HG03575 (cell line): ENCODE results near the gene CNOT6.

Source experiments
- ATAC-seq: cut with Tn5 transposase; IDR thresholded peaks from one replicate; pipeline ENCODE4 v1.9.1; 2021; ENCODE audit not compliant: unreplicated experiment, insufficient number of reproducible peaks, low FRiP score; ENCODE audit errors: extremely low read depth

CNOT6 gene

DNA sequence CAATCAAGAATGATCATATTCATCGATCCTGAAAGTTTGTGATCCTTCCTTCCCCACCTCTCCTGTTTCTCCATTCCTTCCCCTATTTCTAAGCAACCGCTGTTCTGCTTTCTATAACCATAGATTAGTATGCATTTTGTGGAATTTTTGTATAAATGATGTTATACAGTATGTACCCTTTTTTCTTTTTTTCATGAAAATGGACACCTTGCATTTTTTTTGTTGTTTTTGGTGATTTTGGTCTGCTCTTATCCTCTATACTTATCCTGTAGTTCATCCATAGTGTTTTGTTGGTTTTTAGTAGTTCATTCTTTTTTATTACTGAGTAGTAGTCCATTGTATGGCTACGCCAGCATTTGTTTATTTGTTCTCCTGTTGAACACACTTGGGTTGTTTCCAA, 51.1 kb downstream of the CNOT6 start:
- ATAC-seq = no peak

DNA sequence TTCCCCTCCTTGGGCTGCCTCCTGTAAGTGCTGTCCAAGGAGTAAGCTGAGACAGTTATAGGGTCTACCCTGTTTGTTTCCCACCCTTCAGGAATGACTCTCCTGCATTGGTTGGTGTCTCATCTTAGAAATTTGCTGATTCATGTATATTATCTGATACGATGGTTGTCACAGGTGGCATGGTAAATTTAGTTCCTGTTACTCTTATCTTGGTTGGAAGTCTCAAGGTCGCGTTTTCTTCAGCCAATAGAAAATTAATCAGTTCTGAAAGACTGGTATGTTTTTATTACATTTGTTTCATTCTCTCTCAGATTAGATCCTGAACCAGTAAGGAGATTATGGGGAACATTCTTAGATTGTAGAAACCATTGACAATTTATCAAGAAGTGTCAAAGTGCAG, 54.4 kb downstream of the CNOT6 start:
- ATAC-seq = no peak

DNA sequence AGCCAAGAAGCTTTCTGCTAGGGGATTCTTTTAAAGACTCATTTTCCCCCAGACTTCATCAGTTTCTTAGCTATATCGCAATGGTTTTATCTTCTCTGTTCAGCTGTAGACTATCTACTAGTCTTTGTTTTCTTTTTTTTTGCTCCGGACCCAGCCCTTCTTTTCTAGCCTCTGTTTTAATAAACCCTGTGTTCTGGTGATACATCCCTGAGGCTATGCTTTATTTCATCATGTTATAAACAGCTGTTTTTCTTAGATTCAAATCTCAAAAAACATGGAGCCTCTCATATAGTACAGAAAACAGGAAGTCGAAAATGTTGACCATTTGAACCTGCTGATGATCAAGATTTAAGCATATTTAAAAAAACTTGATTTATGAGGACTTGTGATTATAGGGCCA, 59.4 kb downstream of the CNOT6 start:
- no peak for ATAC-seq

DNA sequence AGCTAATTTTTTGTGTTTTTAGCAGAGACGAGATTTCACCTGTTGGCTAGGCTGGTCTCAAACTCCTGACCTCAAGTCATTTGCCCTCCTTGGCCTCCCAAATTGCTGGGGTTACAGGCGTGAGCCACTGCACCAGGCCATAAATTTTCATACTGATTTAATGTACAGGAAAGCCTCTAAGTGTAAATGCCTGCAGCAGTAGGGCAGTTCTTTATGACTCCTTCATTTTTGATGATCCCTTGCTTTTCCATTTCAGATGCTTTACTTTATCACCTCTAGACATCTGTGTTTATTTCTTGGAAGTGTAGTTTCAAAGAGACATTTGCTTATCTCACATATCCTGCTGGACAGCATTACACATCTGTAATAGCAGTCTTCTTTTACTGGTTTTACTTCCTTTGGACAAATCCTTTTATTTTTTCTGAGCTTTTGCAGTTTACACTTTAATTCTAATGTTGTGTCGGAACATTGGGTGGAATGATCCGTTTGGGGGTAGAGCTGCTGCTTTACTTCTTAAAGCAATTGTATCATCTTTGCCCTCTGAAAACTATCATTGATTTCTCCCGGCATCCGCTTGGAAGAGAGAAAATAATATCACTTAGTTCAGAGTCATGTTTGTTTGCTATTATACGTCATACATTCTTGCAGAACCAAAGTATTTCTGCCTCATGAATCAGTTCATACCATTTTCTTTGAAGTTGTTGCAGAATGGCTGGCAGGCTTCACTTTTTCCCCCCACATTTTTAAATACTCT, 61.2 kb downstream of the CNOT6 start:
- no peak for ATAC-seq

DNA sequence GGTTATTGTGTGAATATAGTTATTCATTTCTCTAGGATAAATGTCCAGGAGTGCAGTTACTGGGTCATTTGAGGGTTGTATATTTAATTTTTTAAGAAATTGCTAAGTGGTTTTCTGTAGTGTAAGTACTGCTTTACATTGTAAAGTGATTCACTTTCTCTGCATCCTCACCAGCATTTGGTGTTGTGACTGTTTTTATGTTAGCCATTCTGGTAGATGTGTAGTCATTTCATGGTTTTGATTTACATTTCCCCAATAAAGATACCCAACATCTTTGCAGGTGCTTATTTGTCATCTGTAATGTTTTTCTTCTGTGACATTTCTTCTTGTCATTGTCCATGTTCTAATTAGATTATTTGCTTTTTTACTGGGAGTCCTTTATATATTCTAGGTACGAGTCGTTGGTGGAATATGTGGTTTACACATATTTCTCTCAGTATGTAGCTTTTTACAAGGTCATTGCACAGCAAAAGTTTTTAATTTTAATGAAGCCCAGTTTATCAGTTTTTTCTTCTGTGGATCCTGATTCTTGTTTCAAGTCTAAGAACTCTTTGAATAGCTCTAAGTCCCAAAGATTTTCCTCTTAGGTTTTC, 63.1 kb downstream of the CNOT6 start:
- no peak for ATAC-seq

DNA sequence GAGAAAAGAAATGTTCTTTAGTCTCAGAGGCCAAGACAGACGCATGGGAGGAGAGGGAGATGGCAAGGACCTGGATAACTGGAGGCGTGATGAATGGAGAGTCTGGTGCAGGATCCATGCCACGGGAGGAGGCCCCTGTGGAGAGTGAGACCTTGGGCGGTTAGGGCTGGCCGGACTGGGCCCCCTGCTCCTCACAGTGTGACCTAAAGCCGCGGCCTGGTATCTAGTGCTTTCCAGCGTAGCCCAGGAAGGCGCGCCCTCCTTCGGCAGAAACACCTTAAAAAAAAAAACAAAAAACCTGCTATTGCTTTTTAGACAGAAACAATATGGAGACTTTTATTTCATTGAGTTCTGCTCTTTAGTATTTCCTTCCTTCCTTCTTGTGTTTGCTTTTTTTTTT, 64.1 kb downstream of the CNOT6 start:
- no peak for ATAC-seq

DNA sequence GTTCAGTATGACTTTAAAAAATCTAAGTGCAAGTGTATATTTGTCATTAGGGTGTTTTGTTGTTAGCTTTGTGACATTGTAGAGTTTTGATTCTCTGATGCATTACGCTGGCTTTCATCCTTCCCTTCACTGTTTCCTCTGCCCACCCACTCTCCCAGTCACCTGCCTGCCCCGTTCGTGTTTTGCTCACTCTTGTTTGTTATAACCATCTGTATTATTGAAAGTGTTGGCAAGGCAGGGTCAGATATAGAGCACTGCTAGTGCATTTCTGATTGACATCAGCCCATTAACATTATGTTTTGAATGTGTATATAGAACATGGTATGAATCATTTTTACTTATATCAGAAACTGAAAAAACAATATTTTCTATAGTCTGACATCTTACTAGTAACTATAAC, 69.8 kb downstream of the CNOT6 start:
- ATAC-seq = no peak

DNA sequence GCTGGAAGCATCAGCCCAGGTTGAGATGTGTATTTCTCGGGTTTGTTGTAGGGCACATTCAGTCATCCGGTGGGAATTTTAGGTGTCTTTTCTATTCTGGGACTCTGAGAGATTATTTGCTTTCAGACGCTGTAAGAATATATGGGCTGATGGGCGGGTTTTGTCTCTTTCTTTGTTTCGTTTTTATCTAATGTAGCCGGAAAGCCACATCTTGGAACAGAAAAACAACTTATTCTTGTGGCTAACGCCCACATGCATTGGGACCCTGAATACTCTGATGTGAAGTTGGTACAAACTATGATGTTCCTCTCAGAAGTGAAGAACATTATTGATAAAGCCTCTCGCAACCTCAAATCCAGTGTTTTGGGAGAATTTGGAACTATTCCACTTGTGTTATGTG, 74.7 kb downstream of the CNOT6 start:
- no peak for ATAC-seq

DNA sequence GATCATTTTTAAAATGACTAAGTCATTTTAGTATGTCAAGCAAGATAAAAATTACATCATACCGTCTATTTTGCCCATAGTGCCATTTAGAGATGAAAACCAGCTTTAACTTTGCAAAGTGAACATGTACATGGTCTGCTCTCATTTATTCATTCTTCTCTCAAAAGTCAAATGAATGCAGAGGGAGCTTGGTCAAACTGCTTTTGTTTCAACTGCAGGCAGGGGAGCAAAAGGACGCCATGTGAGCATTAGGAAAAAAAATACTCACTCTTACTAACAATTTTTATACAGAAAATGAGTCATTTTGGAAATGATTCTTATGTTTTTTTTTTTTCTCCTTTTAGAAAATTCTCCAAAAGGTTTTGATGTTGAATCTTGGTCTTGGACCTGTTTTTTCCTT, 81.4 kb downstream of the CNOT6 start:
- ATAC-seq = no peak

DNA sequence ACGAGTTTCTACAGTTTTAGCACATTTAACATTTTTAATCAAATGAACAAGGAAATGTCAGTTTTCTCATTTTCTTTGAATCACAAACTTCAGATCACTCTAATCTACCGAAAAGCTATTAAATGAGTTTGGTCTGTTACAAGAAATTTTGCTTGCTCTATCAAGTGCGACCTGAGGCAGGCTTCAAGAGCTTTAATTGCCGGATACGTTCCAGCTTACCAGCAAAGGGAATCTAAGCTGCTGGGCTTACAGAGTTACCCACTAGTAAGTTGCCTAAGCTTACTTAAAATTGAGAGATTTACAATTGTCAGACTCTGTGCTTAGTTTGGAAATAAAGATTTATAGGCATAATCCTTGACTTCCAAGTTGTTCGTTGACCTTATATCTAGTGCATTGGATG, 86.5 kb downstream of the CNOT6 start:
- ATAC-seq = no peak

DNA sequence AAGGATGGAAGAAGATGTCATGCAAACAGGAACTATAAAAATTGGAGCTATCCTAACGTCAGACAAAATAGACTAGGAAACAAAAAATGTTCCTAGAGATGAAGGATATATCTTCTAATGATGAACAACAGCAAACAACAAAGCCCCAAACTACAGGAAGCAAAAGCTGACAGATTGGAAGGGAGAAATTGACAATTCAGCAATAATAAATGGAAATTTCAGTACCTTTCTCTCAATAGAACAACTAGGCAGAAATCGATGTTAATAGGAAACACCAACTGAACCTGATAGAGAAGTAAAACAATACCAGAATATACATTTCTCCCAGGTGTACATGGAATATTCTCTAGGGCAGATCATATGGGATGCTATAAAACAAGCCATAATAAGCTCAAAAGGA, 89.6 kb downstream of the CNOT6 start:
- no peak for ATAC-seq

DNA sequence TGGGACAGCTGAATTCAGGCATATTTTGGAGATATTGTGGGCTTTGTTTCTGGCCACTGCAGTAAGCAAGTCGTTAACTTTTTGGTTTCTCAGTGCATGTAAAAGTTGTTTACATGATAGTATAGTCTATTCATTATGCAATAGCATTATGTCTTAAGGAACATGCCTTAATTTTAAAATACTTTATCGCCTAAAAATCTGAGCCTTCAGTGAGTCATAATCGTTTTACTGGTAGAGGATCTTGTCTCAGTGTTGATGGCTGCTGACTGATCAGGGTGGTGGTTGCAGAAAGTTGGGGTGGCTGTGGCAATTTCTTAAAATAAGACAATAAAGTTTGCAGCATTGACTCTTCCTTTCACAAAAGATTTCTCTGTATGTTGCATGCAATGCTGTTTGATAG, 92.0 kb downstream of the CNOT6 start:
- no peak for ATAC-seq

DNA sequence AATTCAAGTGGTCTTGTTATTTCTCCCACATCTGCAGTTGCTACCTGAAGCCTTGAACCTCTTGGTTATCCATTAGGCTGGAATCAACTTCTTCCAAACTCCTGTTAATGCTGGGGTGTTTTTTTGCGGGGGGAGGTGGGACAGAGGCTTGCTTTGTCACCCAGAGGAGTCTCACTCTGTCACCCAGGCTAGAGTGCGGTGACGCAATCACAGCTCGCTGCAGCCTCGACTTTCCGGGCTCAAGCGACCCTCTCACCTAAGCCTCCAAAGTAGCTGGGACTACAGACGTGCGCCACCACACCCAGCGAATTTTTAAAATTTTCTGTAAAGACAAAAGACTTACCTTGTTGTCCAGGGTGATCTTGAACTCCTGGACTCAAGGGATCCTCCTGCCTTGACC, 92.7 kb downstream of the CNOT6 start:
- no peak for ATAC-seq

DNA sequence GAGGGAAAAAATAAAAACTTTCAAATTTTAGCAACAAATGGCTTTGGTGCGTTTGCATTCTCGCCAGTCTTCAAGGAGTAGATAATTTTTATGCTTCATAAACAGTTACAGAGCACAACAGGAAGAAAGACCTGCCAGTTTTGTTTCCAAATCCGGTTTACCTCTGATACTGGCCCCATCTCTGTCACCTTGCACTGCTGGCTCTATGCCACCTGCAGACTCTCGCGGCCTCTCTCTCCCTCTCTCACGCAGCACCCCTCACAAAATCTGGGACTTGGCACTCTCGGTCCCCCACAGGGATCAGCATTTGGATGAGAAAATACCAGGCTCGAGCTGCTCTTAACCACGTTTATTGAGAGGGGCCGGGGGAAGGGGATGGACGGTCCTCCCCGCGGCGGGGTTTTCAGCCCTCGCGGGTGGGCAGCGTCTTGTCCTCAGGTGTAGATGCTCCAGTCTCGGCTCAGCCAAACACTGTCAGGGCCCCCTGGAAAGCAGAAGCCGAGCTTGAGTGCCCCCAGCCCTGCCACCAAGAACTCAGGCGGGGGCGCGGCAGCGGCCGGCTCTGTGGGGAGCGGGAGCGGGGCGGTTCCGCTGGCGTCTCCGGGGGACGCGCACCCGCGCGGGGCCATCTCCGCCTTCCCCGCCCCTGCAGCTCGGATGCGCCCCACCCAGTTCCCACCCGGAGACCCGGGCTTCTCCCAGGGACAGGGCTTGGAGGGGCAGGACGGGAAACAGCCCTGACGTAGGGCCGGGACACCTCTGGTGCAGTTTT, 95.8 kb downstream of the CNOT6 start:
- ATAC-seq = no peak

DNA sequence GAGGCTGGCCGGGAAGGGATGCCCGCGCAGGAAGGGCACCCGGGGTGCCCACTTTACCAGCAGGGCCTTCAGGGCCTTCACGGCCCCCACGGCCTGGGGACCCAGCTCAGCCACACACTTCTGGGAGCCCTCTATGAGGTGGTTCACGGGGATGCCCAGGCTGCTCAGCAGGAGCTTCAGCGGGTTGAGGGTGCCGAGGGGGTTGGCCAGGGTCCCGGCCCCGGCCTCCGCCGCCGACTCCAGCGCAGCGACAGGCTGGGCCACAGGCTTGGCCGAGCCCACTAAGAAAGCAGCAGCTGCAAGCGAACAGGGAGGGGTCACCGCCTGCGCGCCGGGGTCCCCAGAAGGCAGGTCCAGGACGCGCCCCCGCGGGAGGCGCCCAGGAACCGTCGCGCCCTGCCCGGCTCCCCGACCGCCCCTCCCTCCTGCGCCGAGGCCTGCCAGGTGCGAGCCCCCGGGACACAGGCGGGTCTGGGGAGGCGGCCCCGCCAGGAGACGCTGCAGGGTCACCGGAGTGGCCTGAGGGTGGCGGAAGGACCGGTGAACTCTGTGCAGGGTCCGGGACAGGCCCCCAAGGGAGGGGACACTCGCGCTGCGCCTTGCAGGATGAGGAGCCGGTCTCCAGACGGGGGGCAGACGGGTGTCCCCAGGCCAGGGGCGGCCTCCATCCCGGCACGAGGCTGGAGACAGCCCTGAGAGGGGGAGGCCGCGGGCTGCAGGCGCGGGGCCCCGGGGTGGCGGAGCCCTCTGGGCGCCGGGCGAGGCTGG, 96.5 kb downstream of the CNOT6 start:
- no peak for ATAC-seq

DNA sequence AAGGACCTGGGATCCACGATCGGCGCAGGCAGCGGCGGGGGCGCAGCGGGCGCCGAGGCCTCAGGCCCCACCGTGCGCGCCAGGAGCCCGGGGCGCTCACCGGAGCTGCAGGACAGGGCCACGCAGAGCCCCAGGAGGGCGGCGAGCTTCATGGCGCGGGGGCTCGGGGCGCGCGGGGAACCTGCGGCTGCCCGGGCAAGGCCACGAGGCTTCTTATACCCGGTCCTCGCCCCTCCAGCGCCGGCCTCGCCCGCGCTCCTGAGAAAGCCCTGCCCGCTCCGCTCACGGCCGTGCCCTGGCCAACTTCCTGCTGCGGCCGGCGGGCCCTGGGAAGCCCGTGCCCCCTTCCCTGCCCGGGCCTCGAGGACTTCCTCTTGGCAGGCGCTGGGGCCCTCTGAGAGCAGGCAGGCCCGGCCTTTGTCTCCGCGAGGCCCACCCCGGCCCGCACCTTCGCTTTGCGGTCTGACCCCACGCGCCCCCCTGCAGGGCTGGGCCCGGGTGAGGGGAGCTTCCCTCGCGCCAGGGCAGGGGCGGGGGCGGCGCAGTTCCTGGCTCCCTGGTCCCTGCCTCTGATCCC, 97.2 kb downstream of the CNOT6 start, which contains the start of gene SCGB3A1:
Gene SCGB3A1, minus strand, starts transcription at position 189 of the 577 bp plus-strand sequence. Its CDS starts 37 bp downstream, at position 152.
- no peak for ATAC-seq

DNA sequence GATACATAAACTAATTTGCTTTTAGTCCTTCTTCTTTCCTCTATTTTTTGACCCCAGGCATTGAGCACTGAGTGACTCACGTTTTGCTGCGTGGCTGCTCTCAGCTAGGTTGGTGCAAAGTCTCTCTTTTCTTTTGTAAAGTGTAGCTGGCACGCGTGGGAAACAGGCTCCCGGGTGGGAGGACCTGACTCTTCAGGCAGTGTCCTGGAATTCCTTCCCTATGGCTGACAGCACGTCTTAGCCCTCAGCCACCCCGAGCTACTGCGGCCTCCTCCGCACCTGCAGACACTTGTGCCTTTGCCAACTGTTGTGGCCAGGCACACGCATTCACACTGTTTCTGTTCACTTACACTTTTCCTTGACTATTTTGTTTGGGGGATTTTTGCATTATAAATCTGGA, 98.0 kb downstream of the CNOT6 start:
- ATAC-seq = no peak

DNA sequence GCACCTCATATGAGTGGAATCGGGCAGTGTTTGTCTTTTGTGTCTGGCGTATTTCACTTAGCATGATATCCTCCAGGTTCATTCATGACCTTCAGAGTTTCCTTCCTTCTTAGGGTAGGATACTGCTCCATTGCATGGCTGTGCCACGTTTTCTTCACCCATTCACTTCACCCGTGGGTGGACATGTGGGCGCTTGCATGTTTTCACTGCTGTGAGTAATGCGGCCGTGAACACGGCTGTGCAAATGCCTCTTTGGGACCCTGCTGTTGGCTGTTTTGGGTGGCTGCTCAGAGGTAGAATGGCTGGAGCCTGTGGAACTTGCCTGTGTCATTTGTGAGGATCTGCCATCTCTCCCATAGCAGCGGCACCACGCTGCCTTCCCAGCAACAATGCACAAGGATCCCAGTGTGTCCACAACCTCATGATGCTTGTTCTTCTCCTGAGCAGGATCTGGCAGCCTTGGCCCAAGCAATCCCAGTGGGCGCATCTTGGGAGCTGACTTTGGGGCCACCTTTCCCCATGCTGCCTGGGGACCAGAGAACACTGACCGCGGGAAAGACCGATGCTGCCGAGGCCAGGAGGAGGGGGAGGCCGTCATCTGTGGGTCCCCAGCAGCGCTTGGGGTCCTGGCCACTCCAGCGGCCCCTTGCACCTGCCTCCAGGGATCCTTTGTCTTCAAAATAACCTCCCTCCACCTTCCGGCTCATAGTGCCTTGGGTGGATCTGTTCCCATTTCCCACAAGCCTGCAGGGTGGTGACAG, 99.4 kb downstream of the CNOT6 start:
- ATAC-seq = no peak
